ENCODE results near the gene C1QTNF12. TPM values are rescaled to one million over a fixed set of nuclear protein-coding genes. Genes with fewer than 3 reads are reported as not detected.

The C1QTNF12 gene
- total and polyA plus RNA-seq, 2 of the 8 experiments (the other 6 are each of a cell fraction or from before 2014, with no cell fraction given): 2.1 to 3.7 TPM

- TF ChIP-seq FOSL1 (IDR thresholded peaks at IDR 0.05; ENCODE audit: insufficient read depth, low read depth, low read length): 0 out of 2 replicates have a peak, but pooled peaks have one; percentile 39
These were observed 14.9 kb downstream of the C1QTNF12 start, which contains the start of gene SDF4 (continued) for GRCh38 chr1:1231400-1232207.
